K562 (cell line): Measurements from ENCODE around the gene KRTAP22-1.

Experiments used
- CEBPZ ChIP-seq: fragments of 150-350 bp; IDR thresholded peaks from 2 replicates; pipeline ENCODE4 v1.6.1; 2014; ENCODE audit warnings: low read depth, mild to moderate bottlenecking, low read length, borderline replicate concordance
- CTCF ChIP-seq, 3 experiments: IDR thresholded peaks in 2 of 3; conservative IDR thresholded peaks in 1 of 3; 2 replicates each; pipeline ENCODE4 v1.5.1; 2011 to 2012; ENCODE audit warnings: low read length in 3 of 3, mild to moderate bottlenecking in 3 of 3, control low read depth in 2 of 3, improper control_type of control experiment in 1 of 3, inconsistent platforms in 1 of 3, low read depth in 1 of 3, mixed read lengths in 1 of 3, moderate library complexity in 1 of 3; ENCODE audit not compliant: insufficient read depth in 2 of 3
- EP300 ChIP-seq: IDR thresholded peaks from 2 replicates; pipeline ENCODE4 v1.6.1; 2012; ENCODE audit warnings: low read length, improper control_type of control experiment
- KDM2B ChIP-seq: fragments of 250-450 bp; sonication (Bioruptor Pico); IDR thresholded peaks from 2 replicates; pipeline ENCODE4 v1.8.0; 2021; ENCODE audit warnings: mild to moderate bottlenecking, moderate library complexity
- KLF6 ChIP-seq: fragments of 250-450 bp; sonication (Bioruptor Pico); IDR thresholded peaks from 2 replicates; pipeline ENCODE4 v1.4.0; 2020; ENCODE audit warnings: mild to moderate bottlenecking, moderate library complexity, borderline replicate concordance
- POLR2A ChIP-seq: fragments of 450-650 bp; conservative IDR thresholded peaks from 2 replicates; pipeline ENCODE4 v1.6.1; 2016
- SMAD3 ChIP-seq: fragments of 450-650 bp; formaldehyde crosslinking; conservative IDR thresholded peaks from 2 replicates; pipeline ENCODE4 v1.4.0; 2020; ENCODE audit warnings: mild to moderate bottlenecking
- SRSF9 ChIP-seq: fragments of 200-400 bp; formaldehyde crosslinking; IDR thresholded peaks from 2 replicates; pipeline ENCODE4 v1.6.1; 2017; ENCODE audit warnings: low read depth, low read length, borderline replicate concordance
- XRCC5 ChIP-seq: fragments of 200-400 bp; formaldehyde crosslinking; IDR thresholded peaks from 2 replicates; pipeline ENCODE4 v1.6.1; 2017; ENCODE audit warnings: low read depth, mild to moderate bottlenecking, low read length
- ZNF146 ChIP-seq: IDR thresholded peaks from one replicate; pipeline ENCODE4 v1.6.1; 2018; ENCODE audit warnings: missing compliant biosample characterization; ENCODE audit not compliant: unreplicated experiment
- TF ChIP-seq, protein P1 (sequence below): sonication (generic); formaldehyde crosslinking; IDR thresholded peaks from 2 replicates; pipeline ENCODE4 v1.8.1; 2023; ENCODE audit warnings: mild to moderate bottlenecking, missing genetic modification reagents

GRCh38 chr21:30638686-30639085 lies 37.8 kb downstream of the KRTAP22-1 start:
- no peak for TF ChIP-seq KDM2B
- no peak for TF ChIP-seq XRCC5
- TF ChIP-seq EP300 = no peak
- TF ChIP-seq KLF6 (CRISPR knock-in tag) = no peak
- no peak for TF ChIP-seq SRSF9
- no peak for TF ChIP-seq POLR2A
- TF ChIP-seq CTCF (IDR thresholded peaks at IDR 0.05 in 2 of 3, conservative IDR thresholded peaks at IDR 0.05 in 1 of 3; ENCODE audit: insufficient read depth in 2 of 3, low read depth in 1 of 3, low read length in 3 of 3) = no peak
- no peak for TF ChIP-seq ZNF146 (CRISPR knock-in tag)
- TF ChIP-seq, protein P1, sequence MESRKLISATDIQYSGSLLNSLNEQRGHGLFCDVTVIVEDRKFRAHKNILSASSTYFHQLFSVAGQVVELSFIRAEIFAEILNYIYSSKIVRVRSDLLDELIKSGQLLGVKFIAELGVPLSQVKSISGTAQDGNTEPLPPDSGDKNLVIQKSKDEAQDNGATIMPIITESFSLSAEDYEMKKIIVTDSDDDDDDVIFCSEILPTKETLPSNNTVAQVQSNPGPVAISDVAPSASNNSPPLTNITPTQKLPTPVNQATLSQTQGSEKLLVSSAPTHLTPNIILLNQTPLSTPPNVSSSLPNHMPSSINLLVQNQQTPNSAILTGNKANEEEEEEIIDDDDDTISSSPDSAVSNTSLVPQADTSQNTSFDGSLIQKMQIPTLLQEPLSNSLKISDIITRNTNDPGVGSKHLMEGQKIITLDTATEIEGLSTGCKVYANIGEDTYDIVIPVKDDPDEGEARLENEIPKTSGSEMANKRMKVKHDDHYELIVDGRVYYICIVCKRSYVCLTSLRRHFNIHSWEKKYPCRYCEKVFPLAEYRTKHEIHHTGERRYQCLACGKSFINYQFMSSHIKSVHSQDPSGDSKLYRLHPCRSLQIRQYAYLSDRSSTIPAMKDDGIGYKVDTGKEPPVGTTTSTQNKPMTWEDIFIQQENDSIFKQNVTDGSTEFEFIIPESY (CRISPR knock-in tag) = no peak
- TF ChIP-seq SMAD3 (CRISPR knock-in tag) = no peak
- no peak for TF ChIP-seq CEBPZ
